GM12872 (cell line): ENCODE results near the gene MACROD2.

Experiments
- TF ChIP-seq, protein P1 (sequence below): IDR thresholded peaks from 3 replicates; pipeline ENCODE4 v1.5.1; 2011; ENCODE audit warnings: low read depth, mild to moderate bottlenecking, low read length, moderate library complexity; ENCODE audit not compliant: insufficient read depth

Gene MACROD2

DNA sequence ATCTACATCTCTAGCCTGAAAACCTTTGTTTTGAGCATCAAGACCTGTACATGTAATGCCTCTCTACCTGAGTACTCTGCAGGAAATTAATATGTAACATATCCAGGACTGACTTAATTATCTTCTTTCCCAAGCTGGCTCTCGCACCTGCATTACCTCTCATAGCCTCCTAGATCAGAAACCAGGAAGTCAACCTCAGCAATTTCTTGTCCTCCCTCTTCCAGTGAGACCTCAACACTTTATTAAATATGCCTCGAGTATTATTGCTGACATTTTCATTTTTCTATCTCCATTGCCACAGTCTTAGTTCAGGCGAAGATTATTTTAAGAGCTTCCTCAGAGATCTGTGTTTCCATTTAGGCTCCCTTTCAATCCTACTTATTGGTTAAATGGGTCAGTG lies 69.0 kb downstream of the MACROD2 start:
- TF ChIP-seq, protein P1, sequence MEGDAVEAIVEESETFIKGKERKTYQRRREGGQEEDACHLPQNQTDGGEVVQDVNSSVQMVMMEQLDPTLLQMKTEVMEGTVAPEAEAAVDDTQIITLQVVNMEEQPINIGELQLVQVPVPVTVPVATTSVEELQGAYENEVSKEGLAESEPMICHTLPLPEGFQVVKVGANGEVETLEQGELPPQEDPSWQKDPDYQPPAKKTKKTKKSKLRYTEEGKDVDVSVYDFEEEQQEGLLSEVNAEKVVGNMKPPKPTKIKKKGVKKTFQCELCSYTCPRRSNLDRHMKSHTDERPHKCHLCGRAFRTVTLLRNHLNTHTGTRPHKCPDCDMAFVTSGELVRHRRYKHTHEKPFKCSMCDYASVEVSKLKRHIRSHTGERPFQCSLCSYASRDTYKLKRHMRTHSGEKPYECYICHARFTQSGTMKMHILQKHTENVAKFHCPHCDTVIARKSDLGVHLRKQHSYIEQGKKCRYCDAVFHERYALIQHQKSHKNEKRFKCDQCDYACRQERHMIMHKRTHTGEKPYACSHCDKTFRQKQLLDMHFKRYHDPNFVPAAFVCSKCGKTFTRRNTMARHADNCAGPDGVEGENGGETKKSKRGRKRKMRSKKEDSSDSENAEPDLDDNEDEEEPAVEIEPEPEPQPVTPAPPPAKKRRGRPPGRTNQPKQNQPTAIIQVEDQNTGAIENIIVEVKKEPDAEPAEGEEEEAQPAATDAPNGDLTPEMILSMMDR, result no peak

DNA sequence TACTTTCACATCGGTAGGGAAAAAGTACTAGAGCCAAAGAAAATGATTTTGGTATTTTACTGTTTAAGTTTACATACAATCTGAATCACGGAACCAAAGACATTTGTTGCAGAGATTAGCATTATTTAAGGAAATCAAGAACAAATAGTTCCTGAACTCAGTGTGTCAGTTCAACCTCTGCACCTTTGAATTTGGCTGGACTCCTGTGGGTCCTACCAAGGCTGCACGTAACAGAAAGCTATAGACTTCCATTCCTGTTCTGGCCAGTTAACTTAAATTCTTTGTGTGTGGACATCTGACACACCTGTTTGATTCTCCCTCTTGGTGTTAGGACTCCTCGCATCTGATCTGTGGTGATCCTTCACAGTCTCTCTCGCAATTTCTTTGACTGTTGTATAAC lies 69.6 kb downstream of the MACROD2 start:
- TF ChIP-seq, protein P1, result no peak

DNA sequence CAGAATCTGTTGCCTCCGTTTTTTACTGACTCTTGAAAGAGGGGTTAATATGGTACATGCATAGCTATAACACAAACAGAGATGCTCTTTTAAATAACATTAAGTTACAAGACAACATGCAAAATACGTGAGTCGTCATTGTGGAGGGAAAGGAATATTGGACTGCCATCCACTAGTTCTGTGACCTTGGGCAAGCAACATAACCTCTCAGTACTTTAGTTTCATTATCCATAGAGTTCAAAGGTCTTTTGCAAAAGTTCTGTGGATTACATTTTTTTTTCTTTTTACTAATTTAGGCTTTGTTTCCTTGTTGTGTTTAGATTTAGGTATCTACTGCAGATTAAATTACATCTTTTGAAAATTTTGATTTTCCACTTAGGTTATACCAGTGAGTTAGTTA lies 70.5 kb downstream of the MACROD2 start:
- TF ChIP-seq, protein P1, result no peak

DNA sequence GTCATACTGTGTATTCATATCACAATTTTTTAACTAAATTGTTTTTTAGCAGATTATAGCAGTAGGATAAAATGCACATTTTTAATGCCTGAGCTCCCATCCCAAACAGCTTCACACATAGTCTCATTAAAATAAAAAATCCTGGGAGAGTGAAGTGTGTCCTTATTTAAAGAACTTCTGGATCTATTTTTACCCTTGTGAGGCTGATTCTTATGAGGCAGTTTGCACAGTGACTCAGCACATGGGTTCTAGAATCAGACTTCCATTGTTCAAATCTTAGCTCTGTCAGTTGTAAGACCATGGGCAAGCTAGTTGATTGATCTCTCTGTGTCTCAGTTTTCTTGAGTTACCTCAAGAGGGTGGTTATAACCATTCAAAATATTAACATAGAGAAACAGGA lies 72.3 kb downstream of the MACROD2 start:
- TF ChIP-seq, protein P1, result no peak

DNA sequence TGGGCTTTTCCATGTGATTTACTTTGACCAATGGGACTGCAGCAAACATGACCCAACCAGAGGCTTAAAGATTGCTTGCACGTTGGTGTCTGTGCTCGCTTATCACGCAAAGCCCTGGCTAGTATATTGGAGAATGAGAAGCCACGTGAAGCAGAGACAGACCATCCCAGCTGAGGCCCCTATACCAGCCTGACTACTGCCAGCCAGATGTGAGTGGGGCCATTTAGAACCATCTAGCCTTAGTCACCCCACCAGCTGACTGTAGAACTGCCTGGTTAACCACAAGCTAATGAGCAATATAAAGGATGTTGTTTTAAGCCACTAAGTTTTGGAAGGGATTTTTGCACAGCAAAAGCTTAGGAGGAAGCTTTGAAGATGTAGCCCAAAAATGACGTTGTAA lies 74.5 kb downstream of the MACROD2 start:
- TF ChIP-seq, protein P1, result no peak

DNA sequence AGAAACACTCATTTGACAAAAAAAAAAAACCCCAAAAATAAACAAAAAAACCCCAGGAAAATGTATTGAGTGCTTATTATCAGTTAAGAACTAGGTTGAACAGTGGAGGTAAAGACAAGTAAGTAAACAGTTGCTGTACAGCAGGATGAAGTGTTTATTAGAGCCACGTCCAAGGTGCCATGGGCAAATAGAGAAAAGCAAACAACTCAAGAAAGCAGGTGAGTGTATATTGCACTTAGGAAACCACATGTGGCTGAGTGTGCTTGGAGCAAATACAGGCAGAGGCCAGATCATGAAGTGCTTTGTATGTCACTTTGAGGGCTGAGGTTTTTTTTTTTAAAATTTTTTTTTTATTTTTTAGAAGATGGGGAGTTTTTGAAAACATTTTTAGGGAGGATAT lies 98.3 kb downstream of the MACROD2 start:
- TF ChIP-seq, protein P1, result no peak

DNA sequence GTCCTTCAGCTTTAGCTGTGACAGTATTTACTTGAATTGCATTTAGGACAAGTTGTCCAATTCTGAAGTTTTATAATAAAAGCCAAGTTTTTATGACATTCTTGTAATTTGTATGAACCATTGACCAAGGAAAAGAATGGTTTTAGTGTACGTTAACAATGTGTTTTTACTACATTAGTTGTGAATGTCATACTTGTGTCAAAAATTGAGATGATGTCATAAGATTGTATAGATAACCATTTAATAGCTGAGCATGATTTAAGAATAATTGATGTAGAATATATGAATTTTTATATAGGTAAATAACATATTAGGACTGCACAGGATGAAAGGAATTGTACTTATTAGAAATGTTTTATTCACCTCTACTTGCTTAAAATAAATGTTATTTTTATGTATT lies 102.9 kb downstream of the MACROD2 start:
- TF ChIP-seq, protein P1, result no peak

DNA sequence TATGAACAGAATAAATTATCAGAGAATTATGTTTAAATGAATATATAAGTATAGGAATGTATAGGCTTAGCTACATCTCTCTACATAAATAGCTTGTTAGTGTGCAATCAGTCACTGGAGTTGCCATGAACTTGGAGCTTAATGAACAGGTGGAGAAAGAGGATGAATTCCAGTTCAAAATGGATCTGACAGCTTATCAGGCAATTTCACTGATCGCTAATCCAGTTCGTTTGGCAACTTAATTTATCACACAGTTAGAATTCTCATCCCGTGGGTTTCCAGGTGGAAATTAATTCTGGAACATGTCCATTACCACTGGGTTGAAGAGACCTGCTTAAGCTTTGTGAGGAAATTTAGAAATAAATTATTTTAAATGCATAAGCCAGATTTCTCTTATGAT lies 118.1 kb downstream of the MACROD2 start:
- TF ChIP-seq, protein P1, result no peak
